Hepatocyte (in vitro differentiated cells): ENCODE data around the gene S1PR5.

ENCODE experiments used
- EZH2 ChIP-seq: fragments of 200-600 bp; sonication (generic); IDR thresholded peaks from 2 replicates; pipeline ENCODE4 v1.6.1; 2016; ENCODE audit warnings: antibody characterized with exemption, mild to moderate bottlenecking, borderline replicate concordance
- TF ChIP-seq, protein P1 (sequence below): fragments of 200-600 bp; sonication (generic); IDR thresholded peaks from 2 replicates; pipeline ENCODE4 v1.5.1; 2016; ENCODE audit warnings: antibody characterized with exemption, mild to moderate bottlenecking; ENCODE audit not compliant: poor library complexity

DNA sequence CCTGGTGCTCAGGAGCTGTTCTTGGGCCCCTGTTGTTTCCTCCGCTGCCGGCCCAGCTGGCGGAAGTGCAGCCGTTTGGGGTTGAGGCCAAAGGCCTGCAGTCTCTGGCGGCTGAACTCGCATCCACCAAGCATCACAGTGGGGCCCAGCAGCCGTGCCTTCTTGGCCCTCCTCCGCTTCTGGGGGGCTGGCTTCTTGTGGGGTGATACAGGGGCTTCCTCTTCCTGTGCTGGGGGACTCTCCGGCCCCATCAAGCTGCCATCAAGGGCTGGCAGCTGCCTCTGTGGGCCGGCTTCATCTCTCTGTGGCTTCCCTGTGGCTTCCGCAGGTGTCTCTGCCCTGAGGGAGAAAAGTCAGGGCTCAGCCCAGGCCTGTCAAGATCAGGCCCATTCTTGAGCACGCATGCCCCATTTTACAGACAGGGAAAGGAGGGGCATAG lies 36.7 kb upstream of the S1PR5 start:
- TF ChIP-seq, protein P1, sequence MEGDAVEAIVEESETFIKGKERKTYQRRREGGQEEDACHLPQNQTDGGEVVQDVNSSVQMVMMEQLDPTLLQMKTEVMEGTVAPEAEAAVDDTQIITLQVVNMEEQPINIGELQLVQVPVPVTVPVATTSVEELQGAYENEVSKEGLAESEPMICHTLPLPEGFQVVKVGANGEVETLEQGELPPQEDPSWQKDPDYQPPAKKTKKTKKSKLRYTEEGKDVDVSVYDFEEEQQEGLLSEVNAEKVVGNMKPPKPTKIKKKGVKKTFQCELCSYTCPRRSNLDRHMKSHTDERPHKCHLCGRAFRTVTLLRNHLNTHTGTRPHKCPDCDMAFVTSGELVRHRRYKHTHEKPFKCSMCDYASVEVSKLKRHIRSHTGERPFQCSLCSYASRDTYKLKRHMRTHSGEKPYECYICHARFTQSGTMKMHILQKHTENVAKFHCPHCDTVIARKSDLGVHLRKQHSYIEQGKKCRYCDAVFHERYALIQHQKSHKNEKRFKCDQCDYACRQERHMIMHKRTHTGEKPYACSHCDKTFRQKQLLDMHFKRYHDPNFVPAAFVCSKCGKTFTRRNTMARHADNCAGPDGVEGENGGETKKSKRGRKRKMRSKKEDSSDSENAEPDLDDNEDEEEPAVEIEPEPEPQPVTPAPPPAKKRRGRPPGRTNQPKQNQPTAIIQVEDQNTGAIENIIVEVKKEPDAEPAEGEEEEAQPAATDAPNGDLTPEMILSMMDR: no peak
- TF ChIP-seq EZH2: no peak
